Gastroesophageal sphincter (tissue), 4 donors: ENCODE measurements around the gene VPS45. TPM values are rescaled to one million over a fixed set of nuclear protein-coding genes. Genes with fewer than 3 reads are reported as not detected.
A peak's percentile ranks its signal among the peaks of the same experiment; 100 is the strongest.
"Not testable (repeated sequence)": the region's sequence is repeated elsewhere in the genome, so short reads cannot be mapped to it uniquely, and the experiment has no call there.

ENCODE experiments used
- ATAC-seq: fragments of 150-250 bp; one replicate; pipeline ENCODE4 v1.9.1; 2016; ENCODE audit warnings: mild to moderate bottlenecking, moderate library complexity
- H3K27ac ChIP-seq, 4 donors: fragments of 200-600 bp; sonication (generic) in 3 of 4; 1 replicate in 3 of 4; 2 replicates in 1 of 4; pipeline ENCODE4 v1.5.1; 2016 to 2019
- H3K27me3 ChIP-seq: fragments of 200-600 bp; sonication (generic); one replicate; pipeline ENCODE4 v1.5.1; 2019
- H3K36me3 ChIP-seq, 2 donors: fragments of 200-600 bp; sonication (generic); one replicate each; pipeline ENCODE4 v1.5.1; 2019; ENCODE audit warnings: control low read depth in 1 of 2
- H3K4me1 ChIP-seq, 3 donors: fragments of 200-600 bp; sonication (generic); 1 replicate in 2 of 3; 2 replicates in 1 of 3; pipeline ENCODE4 v1.5.1; 2016 to 2019; ENCODE audit warnings: control low read depth in 2 of 3
- H3K4me3 ChIP-seq, 2 donors: fragments of 200-600 bp; sonication (generic); one replicate each; pipeline ENCODE4 v1.5.1; 2019; ENCODE audit warnings: mild to moderate bottlenecking in 1 of 2, moderate library complexity in 1 of 2
- H3K9me3 ChIP-seq, 3 donors: fragments of 200-600 bp; sonication (generic); one replicate each; pipeline ENCODE4 v1.5.1; 2017 to 2019; ENCODE audit warnings: control low read depth in 2 of 3
- CTCF ChIP-seq, 4 experiments: fragments of 200-600 bp in 2 of 4; fragments of 450-650 bp in 2 of 4; sonication (generic) in 1 of 4; IDR thresholded peaks; one replicate each; pipeline ENCODE4 v1.5.1; 2017 to 2019; ENCODE audit warnings: antibody characterized with exemption in 4 of 4, mild to moderate bottlenecking in 2 of 4, moderate library complexity in 2 of 4
- EP300 ChIP-seq: sonication (generic); formaldehyde crosslinking; IDR thresholded peaks from one replicate; pipeline ENCODE4 v1.6.1; 2017; ENCODE audit warnings: antibody characterized with exemption, mild to moderate bottlenecking
- POLR2A ChIP-seq, 2 donors: fragments of 450-650 bp; IDR thresholded peaks; one replicate each; pipeline ENCODE4 v1.6.1; 2017; ENCODE audit warnings: antibody characterized with exemption in 2 of 2, mild to moderate bottlenecking in 2 of 2, moderate library complexity in 1 of 2
- POLR2AphosphoS5 ChIP-seq: sonication (generic); formaldehyde crosslinking; IDR thresholded peaks from one replicate; pipeline ENCODE4 v1.6.1; 2017; ENCODE audit warnings: antibody characterized with exemption
- WGBS, 2 donors: methylation state at CpG; one replicate each; pipeline ENCODE4 v1.1.5; 2018; ENCODE audit warnings: low coverage in 1 of 2; 5-methylcytosine and 5-hydroxymethylcytosine counted together
- total RNA-seq, 4 donors: library from RNA; depleted of rRNA; stranded (reverse); fragments of >200 nt; gene quantifications; one replicate each; pipeline ENCODE4 v1.1.0, GENCODE V29; 2016

VPS45 gene
- total RNA-seq, 4 donors from 2014 or later = 44.7 to 75.8 (median 50.4) TPM

- Histone ChIP-seq H3K4me3 (no peak overlapping the region), H3K36me3 (peaks cover 0 to 14% of the 10 kb centered on the region in 2 donors), H3K27me3 (no peaks in the 10 kb centered on the region), H3K27ac (no peak overlapping the region), H3K4me1 (peaks cover 0 to 23% (median 3%) of the 10 kb centered on the region in 3 donors), H3K9me3 (no peaks in the 10 kb centered on the region)
- WGBS, 2 donors = 40% methylated on average over 3 of the region's 5 CpGs; no CpG with 5 or more reads in 1 of the 2 donors
- no peak for TF ChIP-seq POLR2AphosphoS5
- TF ChIP-seq POLR2A (IDR thresholded peaks at IDR 0.05) = no peak
- TF ChIP-seq EP300 = no peak
- TF ChIP-seq CTCF (IDR thresholded peaks at IDR 0.05) = no peak
- ATAC-seq = no peak
These were observed 77.0 kb downstream of the VPS45 start for GRCh38 chr1:150144606-150145005.

DNA sequence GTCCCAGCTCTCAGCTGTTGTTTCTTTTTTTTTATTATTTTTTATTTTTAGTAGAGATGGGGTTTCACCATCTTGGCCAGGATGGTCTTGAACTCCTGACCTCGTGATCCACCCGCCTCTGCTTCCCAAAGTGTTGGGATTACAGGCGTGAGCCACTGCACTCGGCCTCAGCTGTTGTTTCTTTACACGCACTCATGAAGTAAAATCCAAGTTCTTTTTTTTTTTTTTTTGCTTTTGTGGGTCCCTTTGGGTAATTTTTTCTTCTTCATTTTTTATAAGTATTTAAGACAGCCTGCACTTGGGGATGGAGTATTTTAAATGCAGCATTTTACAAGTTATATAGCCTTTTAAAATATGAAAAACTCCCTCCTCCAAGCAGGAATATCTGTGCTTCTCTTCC lies 78.4 kb downstream of the VPS45 start:
- H3K4me1 ChIP-seq = peaks cover 0 to 25% (median 3%) of the 10 kb centered on the region in 3 donors
- H3K27ac ChIP-seq = peak overlapping the region in 1 of 4 donors; percentile 16
- H3K4me3 ChIP-seq, ATAC-seq, H3K27me3 ChIP-seq, H3K9me3 ChIP-seq: not testable (repeated sequence)
- 84 to 93% methylated on average over 5 of the region's 5 CpGs for WGBS, 2 donors
- peaks cover 0 to 14% of the 10 kb centered on the region in 2 donors for H3K36me3 ChIP-seq

DNA sequence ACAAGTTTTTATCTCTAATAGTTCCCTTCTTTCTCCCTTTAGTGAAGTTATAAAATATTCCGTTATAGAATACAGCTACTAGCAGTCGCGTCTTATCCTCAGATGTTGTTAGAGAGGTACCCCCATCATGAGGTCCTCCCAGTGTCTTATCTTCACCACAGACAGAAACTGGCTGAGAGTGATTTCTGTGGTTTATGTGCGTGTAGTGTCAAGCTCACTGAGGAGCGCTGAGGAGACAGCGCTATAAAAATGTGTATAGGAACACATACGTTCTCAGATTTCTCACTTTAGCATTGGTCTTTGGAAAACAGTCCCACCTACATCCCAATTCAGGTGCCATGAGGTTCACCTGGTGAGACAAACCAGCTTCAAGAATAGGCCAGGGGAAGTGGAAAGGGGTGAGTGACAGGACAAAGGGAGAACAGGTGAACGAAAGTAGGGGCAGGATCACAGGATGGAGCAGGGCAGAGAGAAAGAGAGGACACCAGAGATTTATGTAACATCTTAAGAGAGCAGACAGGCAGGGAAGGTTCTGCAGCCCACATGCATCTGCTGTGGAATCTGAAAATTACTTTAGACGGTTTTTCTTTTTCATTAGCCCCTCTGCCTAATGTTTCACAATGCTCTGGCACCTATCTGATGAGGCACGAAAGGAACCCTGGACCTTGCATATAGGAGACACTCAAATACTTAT lies 79.4 kb downstream of the VPS45 start:
- peaks cover 0 to 14% of the 10 kb centered on the region in 2 donors for H3K36me3 ChIP-seq
- no peaks in the 10 kb centered on the region for H3K27me3 ChIP-seq
- peak overlapping the region in 3 of 4 donors; percentile 97 to 99 (median 98) for H3K27ac ChIP-seq
- WGBS, 2 donors = 69 to 78% methylated on average over 9 to 10 of the region's 10 CpGs
- no peak for ATAC-seq
- TF ChIP-seq POLR2AphosphoS5 (no peak), CTCF (IDR thresholded peaks at IDR 0.05) (no peak)
- H3K4me3 ChIP-seq = no peak overlapping the region
- peaks cover 0 to 35% (median 9%) of the 10 kb centered on the region in 3 donors for H3K4me1 ChIP-seq
- no peaks in the 10 kb centered on the region for H3K9me3 ChIP-seq

GRCh38 chr1:150148837-150149270 lies 81.3 kb downstream of the VPS45 start:
- no peak for ATAC-seq
- Histone ChIP-seq H3K9me3 (no peaks in the 10 kb centered on the region), H3K4me3 (peak overlapping the region; percentile 62 to 92), H3K27me3 (no peaks in the 10 kb centered on the region), H3K27ac (peak overlapping the region; percentile 97 to 99 (median 98)), H3K4me1 (peaks cover 4 to 53% (median 18%) of the 10 kb centered on the region in 3 donors), H3K36me3 (peaks cover 0 to 19% of the 10 kb centered on the region in 2 donors)
- WGBS, 2 donors = 24 to 30% methylated on average over 3 to 7 of the region's 8 CpGs
- no peak for TF ChIP-seq POLR2AphosphoS5
- no peak for TF ChIP-seq CTCF (IDR thresholded peaks at IDR 0.05)
- TF ChIP-seq POLR2A (IDR thresholded peaks at IDR 0.05) = no peak
- no peak for TF ChIP-seq EP300

DNA sequence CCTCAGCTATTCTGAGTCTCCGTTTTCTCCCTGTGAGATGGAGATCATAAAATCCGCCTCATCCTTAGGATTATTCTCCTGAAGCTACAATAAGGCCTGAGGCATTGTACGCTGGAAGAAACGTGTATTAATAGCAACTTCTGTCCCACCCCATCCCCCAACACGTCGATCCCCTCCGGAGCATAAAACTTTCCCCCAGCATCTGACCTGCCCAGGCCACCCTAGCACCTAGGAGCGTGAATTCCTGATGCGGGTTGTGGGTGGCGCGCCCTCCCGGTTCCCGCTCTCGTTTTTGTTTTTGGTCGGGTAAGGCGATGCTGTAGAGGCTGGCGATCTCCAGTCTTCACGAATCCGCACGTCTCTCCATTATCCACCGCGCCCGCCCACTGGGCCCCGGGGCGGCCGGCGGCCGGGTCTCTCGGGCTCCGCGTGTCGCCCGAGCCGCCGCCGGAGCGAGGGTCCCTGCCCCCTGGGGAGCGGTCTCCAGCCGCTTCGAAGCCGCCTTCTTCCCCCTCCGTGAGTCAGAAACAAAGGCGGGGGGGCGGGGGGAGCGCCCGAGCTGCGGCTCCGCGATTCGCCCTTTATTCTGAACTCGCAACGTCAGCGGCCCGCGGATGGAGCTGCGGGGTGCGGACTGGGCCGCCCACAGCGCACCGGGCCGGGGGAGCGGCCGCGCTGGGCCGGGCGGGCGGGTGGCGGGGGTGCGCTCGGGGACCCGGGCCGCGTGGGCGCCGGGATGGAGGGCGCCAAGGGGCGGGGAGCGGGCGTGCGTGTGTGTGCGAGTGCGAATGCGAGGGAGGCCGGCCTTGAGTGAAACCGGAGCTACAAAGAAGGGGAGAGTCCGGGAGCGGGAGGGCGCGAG lies 81.9 kb downstream of the VPS45 start, which contains the start of gene PLEKHO1:
Gene PLEKHO1, plus strand, starts transcription at position 646 of the 862 bp plus-strand sequence. CDS start 342 bp downstream, outside the sequence.
- peaks cover 4 to 60% (median 18%) of the 10 kb centered on the region in 3 donors for H3K4me1 ChIP-seq
- H3K4me3 ChIP-seq = peak within 1 kb of the TSS; percentile 62 to 92
- no peaks in the 10 kb centered on the region for H3K9me3 ChIP-seq
- H3K36me3 ChIP-seq = peaks cover 0 to 23% of the 10 kb centered on the region in 2 donors
- peak within 1 kb of the TSS; percentile 97 to 99 (median 98) for H3K27ac ChIP-seq
- ATAC-seq = peak; percentile 87
- TF ChIP-seq EP300 = no peak
- peak; percentile 78 for TF ChIP-seq POLR2AphosphoS5
- TF ChIP-seq POLR2A (IDR thresholded peaks at IDR 0.05) = peak; percentile 86 to 93
- peak in 1 of 4 experiments; percentile 21 for TF ChIP-seq CTCF (IDR thresholded peaks at IDR 0.05)
- 0 to 2% methylated on average over 5 to 19 of the region's 89 CpGs for WGBS, 2 donors
- H3K27me3 ChIP-seq = no peaks in the 10 kb centered on the region
